ENCODE measurements around the gene EPO. TPM values are rescaled to one million over a fixed set of nuclear protein-coding genes. Genes with fewer than 3 reads are reported as not detected.
"Not testable (repeated sequence)": the region's sequence is repeated elsewhere in the genome, so short reads cannot be mapped to it uniquely, and the experiment has no call there.

The EPO gene
- total RNA-seq, 4 donors from 2014 or later, result not detected

GRCh38 chr7:100694098-100694745 lies 26.0 kb upstream of the EPO start, which contains the start of gene GIGYF1:
GIGYF1 (minus strand) TSS chr7:100694250; CDS start chr7:100688238, 6,012 bp downstream.
- 0% methylated on average over 2 of the region's 102 CpGs; no CpG with 5 or more reads in 1 of the 2 donors for WGBS, 2 donors
- Histone ChIP-seq H3K9me3 (no peaks in the 10 kb centered on the region), H3K4me3 (peak within 1 kb of the TSS; percentile 71 to 99 (median 89)), H3K4me1 (peaks cover 21 to 53% (median 38%) of the 10 kb centered on the region in 3 donors), H3K27me3 (no peaks in the 10 kb centered on the region), H3K27ac (peak within 1 kb of the TSS; percentile 72 to 90 (median 88)), H3K36me3 (peaks cover 0 to 10% (median 0%) of the 10 kb centered on the region in 3 donors)
- intact Hi-C loops (cut with DNase I), result loop anchor here (5.0 to 10.0 kb wide), 2 partner anchors 132 to 219 kb away; partner anchors contain the start of gene TSC22D4
- TF ChIP-seq CTCF (IDR thresholded peaks at IDR 0.05) (no peak), POLR2A (IDR thresholded peaks at IDR 0.05) (no peak)
- no peak for DNase-seq

- H3K4me3 ChIP-seq, result no peak overlapping the region
- DNase-seq, result no peak
- no peaks in the 10 kb centered on the region for H3K36me3 ChIP-seq
- WGBS, 2 donors, result 68 to 80% methylated on average over 6 of the region's 6 CpGs
- H3K4me1 ChIP-seq, result peaks cover 18 to 34% (median 29%) of the 10 kb centered on the region in 3 donors
- TF ChIP-seq POLR2A (IDR thresholded peaks at IDR 0.05), result no peak
- no peak for TF ChIP-seq CTCF (IDR thresholded peaks at IDR 0.05)
- no peak overlapping the region for H3K27ac ChIP-seq
- H3K9me3 ChIP-seq, result no peaks in the 10 kb centered on the region
- H3K27me3 ChIP-seq, result peaks cover 0 to 7% (median 0%) of the 10 kb centered on the region in 4 donors
- intact Hi-C loops (cut with DNase I), result loop anchor here (5.0 to 10.0 kb wide), 2 partner anchors 161 to 221 kb away; partner anchors contain the start of gene TSC22D4
Measured at GRCh38 chr7:100696123-100696521, 24.1 kb upstream of the EPO start.

- intact Hi-C loops (cut with DNase I), result loop anchor here (5.0 to 10.0 kb wide), 2 partner anchors 158 to 224 kb away; partner anchors contain the start of gene TSC22D4
- Histone ChIP-seq H3K4me3 (no peak overlapping the region), H3K27me3 (peaks cover 0 to 7% (median 0%) of the 10 kb centered on the region in 4 donors), H3K27ac (no peak overlapping the region), H3K36me3 (no peaks in the 10 kb centered on the region), H3K4me1 (peaks cover 0 to 10% (median 7%) of the 10 kb centered on the region in 3 donors), H3K9me3 (no peaks in the 10 kb centered on the region)
- DNase-seq, result no peak
- TF ChIP-seq CTCF (IDR thresholded peaks at IDR 0.05) (no peak), POLR2A (IDR thresholded peaks at IDR 0.05) (no peak)
- WGBS, 2 donors, result 72 to 74% methylated on average over 5 of the region's 6 CpGs
Measured at GRCh38 chr7:100699018-100699417, 21.2 kb upstream of the EPO start.

- DNase-seq; intact Hi-C loops (cut with DNase I); H3K27ac ChIP-seq; H3K9me3 ChIP-seq; H3K4me3 ChIP-seq; H3K36me3 ChIP-seq; H3K4me1 ChIP-seq; H3K27me3 ChIP-seq: not testable (repeated sequence)
- 43 to 75% methylated on average over 3 of the region's 3 CpGs for WGBS, 2 donors
Measured at GRCh38 chr7:100701089-100701488, 19.2 kb upstream of the EPO start.

- peaks cover 13 to 28% (median 13%) of the 10 kb centered on the region in 3 donors for H3K4me1 ChIP-seq
- no peaks in the 10 kb centered on the region for H3K27me3 ChIP-seq
- intact Hi-C loops (cut with DNase I), result no loop called here
- H3K4me3 ChIP-seq, result peak overlapping the region; percentile 80 to 96 (median 82)
- no peak for DNase-seq
- peaks cover 0 to 25% (median 0%) of the 10 kb centered on the region in 3 donors for H3K36me3 ChIP-seq
- WGBS, 2 donors, result 0% methylated on average over 1 to 3 of the region's 25 CpGs
- H3K9me3 ChIP-seq, result no peaks in the 10 kb centered on the region
- TF ChIP-seq CTCF (IDR thresholded peaks at IDR 0.05), result peak; percentile 82 to 97 (median 88)
- TF ChIP-seq POLR2A (IDR thresholded peaks at IDR 0.05), result no peak
- H3K27ac ChIP-seq, result peak overlapping the region; percentile 92 to 98 (median 92)
Measured at GRCh38 chr7:100705320-100705752, 14.9 kb upstream of the EPO start.

Data from esophagus squamous epithelium (tissue), 5 donors.